Astrocyte (in vitro differentiated cells and primary cell): ENCODE results near the gene KCNAB3. TPM values are rescaled to one million over a fixed set of nuclear protein-coding genes. Genes with fewer than 3 reads are reported as not detected.

Experiments used
- DNase-seq: peaks from one replicate; pipeline ENCODE4 v3.0.0-alpha.2; 2010; ENCODE audit warnings: low read depth
- FAIRE-seq: peaks from 2 replicates; lab custom pipeline; 2011; peaks lifted over from hg19 to GRCh38; lab: Jason Lieb, UNC
- H2AFZ ChIP-seq: 2 replicates; pipeline ENCODE4 v1.6.0; 2012; ENCODE audit warnings: low read depth, low read length, inconsistent platforms
- H3K27ac ChIP-seq: 2 replicates; pipeline ENCODE4 v1.5.1; 2011; ENCODE audit warnings: low read depth, low read length, inconsistent platforms
- H3K27me3 ChIP-seq: 2 replicates; pipeline ENCODE4 v1.6.0; 2011; ENCODE audit warnings: low read length, inconsistent platforms; ENCODE audit not compliant: insufficient read depth
- H3K36me3 ChIP-seq: 2 replicates; pipeline ENCODE4 v1.5.1; 2011; ENCODE audit warnings: low read length, inconsistent platforms; ENCODE audit not compliant: insufficient read depth
- H3K4me1 ChIP-seq: 2 replicates; pipeline ENCODE4 v1.5.1; 2011; ENCODE audit warnings: low read length, inconsistent platforms; ENCODE audit not compliant: insufficient read depth
- H3K4me2 ChIP-seq: 2 replicates; pipeline ENCODE4 v1.6.0; 2012; ENCODE audit warnings: low read length, inconsistent platforms
- H3K4me3 ChIP-seq: 2 replicates; pipeline ENCODE4 v1.5.1; 2011; ENCODE audit warnings: low read depth, mild to moderate bottlenecking, low read length, inconsistent platforms; ENCODE audit not compliant: insufficient read depth
- H3K79me2 ChIP-seq: 2 replicates; pipeline ENCODE4 v1.6.0; 2012; ENCODE audit warnings: mild to moderate bottlenecking, low read length, inconsistent platforms; ENCODE audit not compliant: insufficient read depth
- H3K9ac ChIP-seq: 2 replicates; pipeline ENCODE4 v1.6.0; 2012; ENCODE audit warnings: mild to moderate bottlenecking, low read length, inconsistent platforms
- H3K9me3 ChIP-seq: 2 replicates; pipeline ENCODE4 v1.5.1; 2012; ENCODE audit warnings: low read depth, mild to moderate bottlenecking, low read length, inconsistent platforms; ENCODE audit not compliant: insufficient read depth
- H4K20me1 ChIP-seq: 2 replicates; pipeline ENCODE4 v1.6.0; 2012; ENCODE audit warnings: low read length, inconsistent platforms; ENCODE audit not compliant: insufficient read depth
- H3K27ac Mint-ChIP-seq: one replicate; pipeline ENCODE4 v1.8.0; 2021; ENCODE audit warnings: mild to moderate bottlenecking, mixed read lengths; ENCODE audit not compliant: unreplicated experiment
- H3K27me3 Mint-ChIP-seq: one replicate; pipeline ENCODE4 v1.8.0; 2021; ENCODE audit warnings: low read depth, mixed read lengths; ENCODE audit not compliant: unreplicated experiment
- H3K36me3 Mint-ChIP-seq: one replicate; pipeline ENCODE4 v1.8.0; 2021; ENCODE audit warnings: low read depth, mixed read lengths; ENCODE audit not compliant: unreplicated experiment
- H3K4me1 Mint-ChIP-seq: one replicate; pipeline ENCODE4 v1.8.0; 2021; ENCODE audit warnings: low read depth, mixed read lengths; ENCODE audit not compliant: unreplicated experiment
- H3K4me3 Mint-ChIP-seq: one replicate; pipeline ENCODE4 v1.8.0; 2021; ENCODE audit warnings: mild to moderate bottlenecking, moderate library complexity, mixed read lengths; ENCODE audit not compliant: unreplicated experiment
- H3K9me3 Mint-ChIP-seq: one replicate; pipeline ENCODE4 v1.8.0; 2021; ENCODE audit warnings: mild to moderate bottlenecking, mixed read lengths; ENCODE audit not compliant: unreplicated experiment
- CTCF ChIP-seq: IDR thresholded peaks from 2 replicates; pipeline ENCODE4 v1.5.1; 2011; ENCODE audit warnings: low read depth, mild to moderate bottlenecking, inconsistent platforms, low read length, moderate library complexity; ENCODE audit not compliant: insufficient read depth
- EZH2 ChIP-seq: IDR thresholded peaks from 2 replicates; pipeline ENCODE4 v1.6.1; 2012; ENCODE audit warnings: mild to moderate bottlenecking, low read length, inconsistent platforms; ENCODE audit not compliant: insufficient read depth
- total RNA-seq: library from RNA; stranded (reverse); gene quantifications from 2 replicates; pipeline ENCODE4 v1.2.1, GENCODE V29; 2021

The KCNAB3 gene
- total RNA-seq, 1 donor from 2014 or later = 1.4 TPM

- Mint-ChIP-seq H3K27me3 (peaks cover 4% of the 10 kb centered on the region), H3K4me3 (peak overlapping the region; percentile 81), H3K36me3 (no peaks in the 10 kb centered on the region), H3K9me3 (no peaks in the 10 kb centered on the region), H3K4me1 (peaks cover 7% of the 10 kb centered on the region), H3K27ac (peak overlapping the region; percentile 92)
- no peaks in the 10 kb centered on the region for H3K36me3 ChIP-seq
- H3K4me1 ChIP-seq = peaks cover 21% of the 10 kb centered on the region
- FAIRE-seq (no peak), DNase-seq (no peak)
- H3K4me3 ChIP-seq = peak overlapping the region; percentile 65
- H3K9ac ChIP-seq = peak overlapping the region; percentile 69
- H3K79me2 ChIP-seq = no peaks in the 10 kb centered on the region
- H3K27ac ChIP-seq = peak overlapping the region; percentile 81
- H4K20me1 ChIP-seq = peaks cover 12% of the 10 kb centered on the region
- H2AFZ ChIP-seq = peak overlapping the region; percentile 80
- H3K27me3 ChIP-seq = no peaks in the 10 kb centered on the region
- H3K9me3 ChIP-seq = no peaks in the 10 kb centered on the region
- peak overlapping the region; percentile 91 for H3K4me2 ChIP-seq
- TF ChIP-seq EZH2 = no peak
- no peak for TF ChIP-seq CTCF
Measured at GRCh38 chr17:7916385-7916682, 13.3 kb downstream of the KCNAB3 start.

- peak within 1 kb of the TSS; percentile 81 for H2AFZ ChIP-seq
- H4K20me1 ChIP-seq = peaks cover 12% of the 10 kb centered on the region
- H3K36me3 ChIP-seq = no peaks in the 10 kb centered on the region
- peak within 1 kb of the TSS; percentile 69 for H3K9ac ChIP-seq
- no peak for TF ChIP-seq CTCF
- TF ChIP-seq EZH2 = no peak
- H3K4me1 ChIP-seq = peaks cover 21% of the 10 kb centered on the region
- no peaks in the 10 kb centered on the region for H3K36me3 Mint-ChIP-seq
- H3K27me3 Mint-ChIP-seq = peaks cover 4% of the 10 kb centered on the region
- peak within 1 kb of the TSS; percentile 84 for H3K4me3 Mint-ChIP-seq
- FAIRE-seq (no peak), DNase-seq (peak; percentile 92)
- no peaks in the 10 kb centered on the region for H3K9me3 ChIP-seq
- H3K4me3 ChIP-seq = peak within 1 kb of the TSS; percentile 65
- peak within 1 kb of the TSS; percentile 81 for H3K27ac ChIP-seq
- H3K4me2 ChIP-seq = peak within 1 kb of the TSS; percentile 91
- H3K4me1 Mint-ChIP-seq = peaks cover 7% of the 10 kb centered on the region
- peak within 1 kb of the TSS; percentile 92 for H3K27ac Mint-ChIP-seq
- no peaks in the 10 kb centered on the region for H3K79me2 ChIP-seq
- no peaks in the 10 kb centered on the region for H3K9me3 Mint-ChIP-seq
- no peaks in the 10 kb centered on the region for H3K27me3 ChIP-seq
Measured at GRCh38 chr17:7915611-7916384, 13.9 kb downstream of the KCNAB3 start, which contains the start of gene RNF227. TSS of gene RNF227 (minus strand) at chr17:7916289. CDS start at chr17:7916195, 94 bp downstream.

GRCh38 chr17:7915179-7915610 lies 14.5 kb downstream of the KCNAB3 start:
- DNase-seq (peak; percentile 32), FAIRE-seq (no peak)
- Histone ChIP-seq H3K4me3 (peak overlapping the region; percentile 65), H3K9me3 (no peaks in the 10 kb centered on the region), H2AFZ (peak overlapping the region; percentile 81), H3K27ac (peak overlapping the region; percentile 52), H3K4me1 (peaks cover 21% of the 10 kb centered on the region), H3K4me2 (peak overlapping the region; percentile 91), H4K20me1 (peaks cover 12% of the 10 kb centered on the region), H3K36me3 (peaks cover 2% of the 10 kb centered on the region), H3K9ac (peak overlapping the region; percentile 69), H3K79me2 (no peaks in the 10 kb centered on the region), H3K27me3 (no peaks in the 10 kb centered on the region)
- H3K36me3 Mint-ChIP-seq = no peaks in the 10 kb centered on the region
- H3K27ac Mint-ChIP-seq = peak overlapping the region; percentile 66
- H3K27me3 Mint-ChIP-seq = peaks cover 4% of the 10 kb centered on the region
- peak overlapping the region; percentile 84 for H3K4me3 Mint-ChIP-seq
- H3K9me3 Mint-ChIP-seq = no peaks in the 10 kb centered on the region
- TF ChIP-seq CTCF = no peak
- TF ChIP-seq EZH2 = no peak
- H3K4me1 Mint-ChIP-seq = peaks cover 7% of the 10 kb centered on the region
